HEK293 (cell line): ENCODE measurements around the gene SLC25A40.
"Not testable (repeated sequence)": the region's sequence is repeated elsewhere in the genome, so short reads cannot be mapped to it uniquely, and the experiment has no call there.

Source experiments
- CTCF ChIA-PET: fragments of 350-600 bp; formaldehyde crosslinking; extraction: SDS; loops from one replicate; lab custom pipeline; 2021; ENCODE audit warnings: antibody characterized with exemption; lab: Yijun Ruan, JAX
- POLR2A ChIA-PET: fragments of 300-600 bp; formaldehyde crosslinking; extraction: SDS; loops from one replicate; lab custom pipeline; 2020; ENCODE audit warnings: antibody characterized with exemption, inconsistent platforms; lab: Yijun Ruan, JAX
- H3K27ac ChIP-seq: fragments of 200-500 bp; sonication (Bioruptor generic); 2 replicates; pipeline ENCODE4 v1.5.1; 2014; ENCODE audit warnings: low read depth, low read length, control low read depth, inconsistent platforms; ENCODE audit errors: extremely low read depth
- H3K36me3 ChIP-seq, 2 experiments: fragments of 200-500 bp in 1 of 2; sonication (Bioruptor generic) in 1 of 2; 1 replicate in 1 of 2; 2 replicates in 1 of 2; pipeline ENCODE4 v1.5.1; 2014 to 2017; ENCODE audit warnings: inconsistent platforms in 2 of 2, low read length in 2 of 2; ENCODE audit not compliant: control insufficient read depth in 2 of 2, insufficient read depth in 1 of 2
- H3K4me1 ChIP-seq: fragments of 200-500 bp; sonication (Bioruptor generic); 2 replicates; pipeline ENCODE4 v1.5.1; 2014; ENCODE audit warnings: mild to moderate bottlenecking, low read length, inconsistent platforms; ENCODE audit not compliant: control insufficient read depth, insufficient read depth
- H3K4me3 ChIP-seq: 2 replicates; pipeline ENCODE4 v1.5.1; 2011; ENCODE audit warnings: low read depth, mild to moderate bottlenecking, control low read depth, low read length, moderate library complexity
- H3K9me3 ChIP-seq: fragments of 200-500 bp; sonication (Bioruptor generic); 2 replicates; pipeline ENCODE4 v1.5.1; 2014; ENCODE audit warnings: low read depth, low read length, inconsistent platforms; ENCODE audit not compliant: control insufficient read depth, insufficient read depth
- KLF16 ChIP-seq: fragments of 450-650 bp; formaldehyde crosslinking; IDR thresholded peaks from 2 replicates; pipeline ENCODE4 v1.5.1; 2017; ENCODE audit warnings: missing biosample characterization, missing genetic modification characterization
- PRDM10 ChIP-seq: fragments of 450-650 bp; formaldehyde crosslinking; IDR thresholded peaks from 2 replicates; pipeline ENCODE4 v1.5.1; 2016; ENCODE audit warnings: missing biosample characterization, missing genetic modification characterization
- ZBTB8A ChIP-seq: fragments of 450-650 bp; formaldehyde crosslinking; IDR thresholded peaks from 2 replicates; pipeline ENCODE4 v1.5.1; 2016; ENCODE audit warnings: missing biosample characterization, missing genetic modification characterization
- ZNF335 ChIP-seq: fragments of 450-650 bp; formaldehyde crosslinking; conservative IDR thresholded peaks from 2 replicates; pipeline ENCODE4 v1.5.1; 2016; ENCODE audit warnings: missing biosample characterization, missing genetic modification characterization
- ZNF350 ChIP-seq: fragments of 450-650 bp; formaldehyde crosslinking; IDR thresholded peaks from 2 replicates; pipeline ENCODE4 v1.5.0; 2017; ENCODE audit warnings: missing biosample characterization, mild to moderate bottlenecking, missing genetic modification characterization
- ZNF558 ChIP-seq: fragments of 450-650 bp; formaldehyde crosslinking; IDR thresholded peaks from 2 replicates; pipeline ENCODE4 v1.5.1; 2016; ENCODE audit warnings: missing biosample characterization, missing genetic modification characterization
- ZNF791 ChIP-seq: fragments of 450-650 bp; formaldehyde crosslinking; IDR thresholded peaks from 2 replicates; pipeline ENCODE4 v1.5.1; 2016; ENCODE audit warnings: missing biosample characterization, missing genetic modification characterization
- ZSCAN18 ChIP-seq: fragments of 450-650 bp; formaldehyde crosslinking; IDR thresholded peaks from 2 replicates; pipeline ENCODE4 v1.5.1; 2016; ENCODE audit warnings: missing biosample characterization, missing genetic modification characterization
- ZSCAN4 ChIP-seq: fragments of 450-650 bp; formaldehyde crosslinking; IDR thresholded peaks from 2 replicates; pipeline ENCODE4 v1.5.1; 2017; ENCODE audit warnings: missing biosample characterization, missing genetic modification characterization

Gene SLC25A40

GRCh38 chr7:87875151-87876039 is 765 bp downstream of the SLC25A40 start (continued):
- TF ChIP-seq ZNF791 (tag by site-specific recombination) (no peak), ZNF335 (tag by site-specific recombination) (peak; percentile 29; the same call in 1 of the 2 replicates), ZNF350 (tag by site-specific recombination) (no peak), ZSCAN18 (tag by site-specific recombination) (no peak), ZNF558 (tag by site-specific recombination) (no peak), KLF16 (tag by site-specific recombination) (no peak)

- H3K27ac ChIP-seq = no peak overlapping the region
- no peaks in the 10 kb centered on the region for H3K9me3 ChIP-seq
- ChIA-PET CTCF (no interaction called here), POLR2A (interaction anchor here (1.0 kb wide), 1 partner anchor 60 kb away, joined by 6 read pairs; the partner anchor contains the start of gene ADAM22)
- peaks cover 5% of the 10 kb centered on the region; the same call in 1 of the 2 replicates for H3K4me1 ChIP-seq
- peaks cover 8 to 20% of the 10 kb centered on the region in 2 experiments; a peak in 2 of 3 replicates for H3K36me3 ChIP-seq
- TF ChIP-seq PRDM10 = peak; percentile 78
- no peak for TF ChIP-seq ZSCAN4 (tag by site-specific recombination)
- no peak overlapping the region for H3K4me3 ChIP-seq
These were observed 2.1 kb downstream of the SLC25A40 start for GRCh38 chr7:87874066-87874465.

GRCh38 chr7:87873328-87873727 is 2.8 kb downstream of the SLC25A40 start:
- H3K36me3 ChIP-seq = peaks cover under 1 to 14% of the 10 kb centered on the region in 2 experiments; a peak in 1 of 3 replicates
- POLR2A ChIA-PET, H3K4me3 ChIP-seq, H3K27ac ChIP-seq, H3K4me1 ChIP-seq, H3K9me3 ChIP-seq: not testable (repeated sequence)
- CTCF ChIA-PET = interaction anchor here (1.3 kb wide), 1 partner anchor 75 kb away, joined by 3 read pairs; no protein-coding TSS in a partner anchor

- H3K36me3 ChIP-seq = peaks cover 0 to 12% of the 10 kb centered on the region in 2 experiments; a peak in 1 of 3 replicates
- ChIA-PET POLR2A (no interaction called here), CTCF (interaction anchor here (0.6 to 1.3 kb wide), 4 partner anchors 15 to 366 kb away, joined by 3 read pairs; no protein-coding TSS in a partner anchor)
- H3K9me3 ChIP-seq = no peaks in the 10 kb centered on the region
- TF ChIP-seq ZBTB8A (tag by site-specific recombination) = no peak
- no peak overlapping the region for H3K4me3 ChIP-seq
- H3K4me1 ChIP-seq = peaks cover 2% of the 10 kb centered on the region; the same call in 1 of the 2 replicates
- no peak overlapping the region for H3K27ac ChIP-seq
These were observed 3.8 kb downstream of the SLC25A40 start for GRCh38 chr7:87872346-87872745.
